NCI-H748 (cell line): ENCODE measurements around the gene ANP32D.
A peak's percentile ranks its signal among the peaks of the same experiment; 100 is the strongest.
"Not testable (repeated sequence)": the region's sequence is repeated elsewhere in the genome, so short reads cannot be mapped to it uniquely, and the experiment has no call there.

Experiments used
- DNase-seq: peaks from one replicate; lab custom pipeline; 2025; ENCODE audit not compliant: unreplicated experiment; lab: John Stamatoyannopoulos, UW

The ANP32D gene

GRCh38 chr12:48472259-48472658, at the start of gene ANP32D:
TSS of gene ANP32D (plus strand) at chr12:48472559. CDS start at chr12:48472665, 106 bp downstream.
- DNase-seq = no peak

- DNase-seq = no peak
These were observed 49.2 kb upstream of the ANP32D start for GRCh38 chr12:48423171-48423570.

GRCh38 chr12:48424644-48425043, 47.7 kb upstream of the ANP32D start:
- DNase-seq = no peak

- not testable (repeated sequence) for DNase-seq
These were observed 38.3 kb upstream of the ANP32D start for GRCh38 chr12:48434016-48434415.

GRCh38 chr12:48441069-48441468, 31.3 kb upstream of the ANP32D start:
- DNase-seq = no peak

- DNase-seq = no peak
These were observed 30.0 kb upstream of the ANP32D start for GRCh38 chr12:48442179-48442847.

GRCh38 chr12:48445538-48445937, 26.8 kb upstream of the ANP32D start:
- no peak for DNase-seq

- no peak for DNase-seq
These were observed 26.1 kb upstream of the ANP32D start for GRCh38 chr12:48446161-48446776.

GRCh38 chr12:48447755-48448154, 24.6 kb upstream of the ANP32D start:
- no peak for DNase-seq

- DNase-seq = no peak
These were observed 21.0 kb upstream of the ANP32D start for GRCh38 chr12:48451372-48451771.

- not testable (repeated sequence) for DNase-seq
These were observed 19.4 kb upstream of the ANP32D start for GRCh38 chr12:48452961-48453360.

- peak; percentile 6 for DNase-seq
These were observed 17.7 kb upstream of the ANP32D start for GRCh38 chr12:48454667-48455066.

- DNase-seq = no peak
These were observed 17.2 kb upstream of the ANP32D start for GRCh38 chr12:48455116-48455515.

GRCh38 chr12:48459259-48459658, 13.1 kb upstream of the ANP32D start:
- DNase-seq = no peak

GRCh38 chr12:48469027-48469426, 3.3 kb upstream of the ANP32D start:
- DNase-seq = not testable (repeated sequence)

GRCh38 chr12:48473061-48473460, 702 bp downstream of the ANP32D start:
- DNase-seq = no peak

GRCh38 chr12:48474497-48474896, 2.1 kb downstream of the ANP32D start:
- DNase-seq = peak; percentile 21

- DNase-seq = no peak
These were observed 9.8 kb downstream of the ANP32D start, which contains the start of gene C12orf54 for GRCh38 chr12:48482198-48482597. TSS of gene C12orf54 (plus strand) at chr12:48482498. CDS start at chr12:48483297, 799 bp downstream.

GRCh38 chr12:48482930-48483329, 10.6 kb downstream of the ANP32D start:
- no peak for DNase-seq

GRCh38 chr12:48486261-48486660, 13.9 kb downstream of the ANP32D start:
- DNase-seq = no peak

- DNase-seq = no peak
These were observed 14.3 kb downstream of the ANP32D start for GRCh38 chr12:48486679-48487078.

- no peak for DNase-seq
These were observed 16.7 kb downstream of the ANP32D start for GRCh38 chr12:48489012-48489411.

GRCh38 chr12:48489456-48489855, 17.1 kb downstream of the ANP32D start:
- DNase-seq = not testable (repeated sequence)
